Transverse colon (tissue), 4 donors: ENCODE measurements around the gene RER1. TPM values are rescaled to one million over a fixed set of nuclear protein-coding genes. Genes with fewer than 3 reads are reported as not detected.

ENCODE experiments used
- DNase-seq: peaks from one replicate; pipeline ENCODE4 v3.0.0-alpha.2; 2019
- H3K27ac ChIP-seq, 4 donors: fragments of 200-600 bp; sonication (generic); 2 replicates each; pipeline ENCODE4 v1.5.1; 2016 to 2018; ENCODE audit warnings: inconsistent platforms in 4 of 4
- H3K27me3 ChIP-seq: fragments of 200-600 bp; sonication (generic); 2 replicates; pipeline ENCODE4 v1.5.1; 2017; ENCODE audit warnings: inconsistent platforms
- H3K36me3 ChIP-seq, 4 donors: fragments of 200-600 bp; sonication (generic); 2 replicates each; pipeline ENCODE4 v1.5.1; 2017 to 2019; ENCODE audit warnings: inconsistent platforms in 4 of 4
- H3K4me1 ChIP-seq, 4 donors: fragments of 200-600 bp; sonication (generic); 2 replicates each; pipeline ENCODE4 v1.5.1; 2017 to 2020; ENCODE audit warnings: inconsistent platforms in 4 of 4
- H3K4me3 ChIP-seq, 4 donors: fragments of 200-600 bp; sonication (generic); 1 replicate in 1 of 4; 2 replicates in 3 of 4; pipeline versions ENCODE4 v1.5.1 to v1.6.1; 2017 to 2019; ENCODE audit warnings: inconsistent platforms in 4 of 4
- H3K9me3 ChIP-seq, 2 donors: fragments of 200-600 bp; sonication (generic); 2 replicates each; pipeline ENCODE4 v1.5.1; 2017 to 2019; ENCODE audit warnings: inconsistent platforms in 2 of 2
- EP300 ChIP-seq: sonication (generic); formaldehyde crosslinking; IDR thresholded peaks from one replicate; pipeline ENCODE4 v1.6.1; 2017; ENCODE audit warnings: antibody characterized with exemption, low read depth
- POLR2A ChIP-seq: fragments of 450-650 bp; IDR thresholded peaks from one replicate; pipeline ENCODE4 v1.6.1; 2016; ENCODE audit warnings: antibody characterized with exemption, mild to moderate bottlenecking, moderate library complexity
- POLR2AphosphoS5 ChIP-seq, 3 donors: sonication (generic); formaldehyde crosslinking; IDR thresholded peaks; one replicate each; pipeline ENCODE4 v1.6.1; 2016; ENCODE audit warnings: antibody characterized with exemption in 3 of 3
- WGBS, 2 donors: methylation state at CpG; one replicate each; pipeline ENCODE4 v1.1.5; 2018; ENCODE audit warnings: low coverage in 1 of 2; 5-methylcytosine and 5-hydroxymethylcytosine counted together
- in situ Hi-C, 4 donors: fragments of 200-750 bp; cut with MboI; loops; one replicate each; pipeline versions ENCODE4 v1.15.0 to v1.15.1; 2017; ENCODE audit warnings: low sequenced_read_pairs in 3 of 4, low pct_ligation_motif_present in 1 of 4, low pct_unique_long_range_greater_than_20kb in 1 of 4
- intact Hi-C: fragments of 100-400 bp; cut with DNase I; formaldehyde crosslinking; loops from one replicate; pipeline ENCODE4 v1.15.1; 2023; ENCODE audit warnings: low total_unique reads
- total RNA-seq, 4 donors: library from RNA; depleted of rRNA; stranded (reverse); fragments of >200 nt; gene quantifications; one replicate each; pipeline ENCODE4 v1.1.0, GENCODE V29; 2016
- TF ChIP-seq, protein P1 (sequence below), 5 experiments: fragments of 200-600 bp in 3 of 5; fragments of 450-650 bp in 2 of 5; sonication (generic) in 3 of 5; IDR thresholded peaks; 1 replicate in 2 of 5; 2 replicates in 3 of 5; pipeline ENCODE4 v1.5.1; 2016 to 2017; ENCODE audit warnings: antibody characterized with exemption in 5 of 5, inconsistent platforms in 3 of 5, mild to moderate bottlenecking in 2 of 5, moderate library complexity in 1 of 5

Gene RER1
- total RNA-seq, 4 donors from 2014 or later = 36.2 to 129 (median 111) TPM

DNA sequence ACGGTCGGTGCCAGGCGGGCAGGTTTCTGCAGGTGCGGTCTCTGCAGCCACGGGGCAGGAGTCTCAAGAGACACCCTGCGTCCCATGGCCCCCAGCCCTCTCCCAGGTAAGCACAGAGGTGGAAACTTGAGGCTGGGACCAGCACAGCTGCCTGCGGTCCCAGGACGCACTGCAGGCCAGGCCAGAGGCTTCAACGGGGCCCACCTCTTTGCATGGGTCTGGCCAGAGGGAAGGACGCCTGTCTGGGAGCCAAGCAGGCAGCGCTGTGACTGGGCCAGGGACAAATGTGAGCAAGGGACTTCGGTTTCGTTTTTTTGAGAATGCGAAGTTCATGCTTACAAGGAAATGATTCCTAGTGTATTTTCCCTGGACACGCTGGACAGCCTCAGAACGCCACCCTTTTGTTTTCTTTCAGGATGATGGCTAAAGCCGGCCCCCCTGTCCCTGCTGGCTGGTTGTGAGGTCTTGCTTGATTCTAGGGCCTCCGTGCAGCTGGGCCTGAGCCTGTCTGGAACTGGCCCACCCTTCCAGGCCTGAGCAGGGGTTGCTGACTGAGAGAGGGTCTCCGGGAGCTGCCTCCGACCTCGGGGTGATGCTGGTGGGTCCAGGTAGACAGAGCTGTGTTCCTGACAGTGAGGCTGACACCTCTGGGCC is 38.6 kb upstream of the RER1 start:
- Histone ChIP-seq H3K27ac (no peak overlapping the region), H3K36me3 (no peaks in the 10 kb centered on the region), H3K27me3 (no peaks in the 10 kb centered on the region), H3K9me3 (no peaks in the 10 kb centered on the region), H3K4me1 (no peaks in the 10 kb centered on the region), H3K4me3 (no peak overlapping the region)
- whole genome bisulfite sequencing, 2 donors = 85% methylated on average over 21 of the region's 21 CpGs; no CpG with 5 or more reads in 1 of the 2 donors
- in situ Hi-C loops = no loop called here
- intact Hi-C loops = no loop called here
- DNase-seq = no peak
- TF ChIP-seq POLR2A (no peak), EP300 (no peak), POLR2AphosphoS5 (IDR thresholded peaks at IDR 0.05) (no peak)
- TF ChIP-seq, protein P1, sequence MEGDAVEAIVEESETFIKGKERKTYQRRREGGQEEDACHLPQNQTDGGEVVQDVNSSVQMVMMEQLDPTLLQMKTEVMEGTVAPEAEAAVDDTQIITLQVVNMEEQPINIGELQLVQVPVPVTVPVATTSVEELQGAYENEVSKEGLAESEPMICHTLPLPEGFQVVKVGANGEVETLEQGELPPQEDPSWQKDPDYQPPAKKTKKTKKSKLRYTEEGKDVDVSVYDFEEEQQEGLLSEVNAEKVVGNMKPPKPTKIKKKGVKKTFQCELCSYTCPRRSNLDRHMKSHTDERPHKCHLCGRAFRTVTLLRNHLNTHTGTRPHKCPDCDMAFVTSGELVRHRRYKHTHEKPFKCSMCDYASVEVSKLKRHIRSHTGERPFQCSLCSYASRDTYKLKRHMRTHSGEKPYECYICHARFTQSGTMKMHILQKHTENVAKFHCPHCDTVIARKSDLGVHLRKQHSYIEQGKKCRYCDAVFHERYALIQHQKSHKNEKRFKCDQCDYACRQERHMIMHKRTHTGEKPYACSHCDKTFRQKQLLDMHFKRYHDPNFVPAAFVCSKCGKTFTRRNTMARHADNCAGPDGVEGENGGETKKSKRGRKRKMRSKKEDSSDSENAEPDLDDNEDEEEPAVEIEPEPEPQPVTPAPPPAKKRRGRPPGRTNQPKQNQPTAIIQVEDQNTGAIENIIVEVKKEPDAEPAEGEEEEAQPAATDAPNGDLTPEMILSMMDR (IDR thresholded peaks at IDR 0.05) = no peak

DNA sequence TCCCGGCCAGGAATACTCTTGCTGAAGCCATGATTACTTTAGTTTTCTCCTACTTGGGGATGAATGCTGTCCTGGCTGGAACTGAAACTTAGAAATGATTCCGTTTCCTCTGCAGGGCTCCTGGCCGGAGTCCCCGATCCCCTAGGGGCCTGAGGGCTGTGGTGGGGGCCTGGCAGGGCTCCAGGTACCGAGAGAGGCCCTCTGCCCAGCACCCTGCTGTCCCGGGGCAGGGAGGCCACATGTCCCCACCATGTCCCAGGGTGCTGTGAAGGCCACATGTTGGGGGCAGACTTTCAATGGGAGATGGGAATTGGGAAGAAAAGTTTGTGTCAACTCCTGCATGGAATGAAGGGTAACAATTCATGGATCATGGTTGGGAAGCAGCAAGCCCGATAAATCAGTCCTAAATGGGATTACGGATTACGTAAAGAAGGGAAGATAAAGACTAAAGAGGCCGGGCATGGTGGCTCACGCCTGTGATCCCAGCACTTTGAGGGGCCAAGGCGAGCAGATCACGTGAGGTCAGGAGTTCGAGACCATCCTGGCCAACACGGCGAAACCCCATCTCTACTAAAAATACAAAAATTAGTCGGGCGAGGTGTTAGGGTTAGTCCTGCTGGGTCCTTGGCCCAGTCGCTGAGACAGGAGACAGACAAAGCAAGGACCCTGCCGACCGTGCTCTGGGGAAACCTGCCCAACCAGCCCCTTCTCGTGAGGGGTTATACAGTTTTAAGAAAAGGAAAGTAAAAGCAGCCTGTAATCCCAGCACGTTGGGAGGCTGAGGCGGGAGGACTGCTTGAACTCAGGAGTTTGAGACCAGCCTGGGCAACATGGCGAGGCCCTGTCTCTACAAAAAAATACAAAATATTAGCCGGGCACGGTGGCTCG is 37.8 kb upstream of the RER1 start:
- Histone ChIP-seq H3K4me1 (no peaks in the 10 kb centered on the region), H3K27ac (no peak overlapping the region), H3K36me3 (no peaks in the 10 kb centered on the region), H3K9me3 (no peaks in the 10 kb centered on the region), H3K27me3 (no peaks in the 10 kb centered on the region), H3K4me3 (no peak overlapping the region)
- intact Hi-C loops (no loop called here), in situ Hi-C loops (no loop called here)
- 67 to 83% methylated on average over 9 to 28 of the region's 28 CpGs for WGBS, 2 donors
- no peak for TF ChIP-seq POLR2AphosphoS5 (IDR thresholded peaks at IDR 0.05)
- TF ChIP-seq, protein P1 (IDR thresholded peaks at IDR 0.05) = no peak
- TF ChIP-seq POLR2A = no peak
- TF ChIP-seq EP300 = no peak
- no peak for DNase-seq

DNA sequence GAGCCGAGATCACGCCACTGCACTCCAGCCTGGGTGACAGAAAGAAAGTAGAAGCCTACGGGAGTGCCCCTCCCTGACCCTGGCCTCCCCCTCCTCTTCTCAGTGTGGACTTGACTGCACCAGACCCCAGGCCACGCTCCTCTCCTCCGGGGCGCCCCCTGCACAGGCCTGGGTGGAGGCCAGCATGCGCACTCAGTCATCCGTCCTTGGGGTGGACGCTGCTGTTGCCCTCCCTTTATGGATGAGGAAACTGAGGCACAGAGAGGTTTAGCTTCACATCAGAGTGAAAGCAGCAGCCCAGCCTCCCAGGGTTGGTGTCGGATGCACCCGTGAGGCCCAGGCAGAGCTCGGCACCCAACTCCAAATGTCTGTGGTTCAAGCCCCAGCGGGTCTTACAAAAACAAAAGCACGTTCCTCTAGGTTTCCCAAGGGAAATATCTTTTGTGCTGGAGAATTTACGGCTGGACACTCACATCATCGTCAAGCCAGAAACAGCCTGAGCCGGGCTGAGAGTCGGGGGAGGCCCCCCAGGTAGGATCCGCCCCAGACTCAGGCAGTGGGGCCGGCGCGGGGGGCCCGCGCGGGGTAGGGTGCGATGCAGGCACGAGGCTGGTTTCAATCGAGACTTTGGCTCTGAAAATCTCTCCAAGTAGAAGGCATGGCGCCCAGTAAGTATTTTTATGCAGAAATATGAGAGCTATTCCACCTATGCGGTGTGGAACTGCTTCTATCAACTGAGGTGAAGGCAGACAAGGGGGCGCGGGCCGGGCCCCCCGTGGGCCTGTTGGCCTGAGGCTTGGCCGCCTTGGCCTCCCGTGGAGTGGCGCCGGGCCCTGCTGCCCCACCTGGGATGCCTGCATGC is 36.9 kb upstream of the RER1 start:
- Histone ChIP-seq H3K27ac (no peak overlapping the region), H3K27me3 (no peaks in the 10 kb centered on the region), H3K36me3 (no peaks in the 10 kb centered on the region), H3K4me3 (no peak overlapping the region), H3K9me3 (no peaks in the 10 kb centered on the region), H3K4me1 (no peaks in the 10 kb centered on the region)
- 84% methylated on average over 38 of the region's 38 CpGs; no CpG with 5 or more reads in 1 of the 2 donors for WGBS, 2 donors
- no peak for TF ChIP-seq POLR2AphosphoS5 (IDR thresholded peaks at IDR 0.05)
- no peak for TF ChIP-seq POLR2A
- TF ChIP-seq EP300 = no peak
- TF ChIP-seq, protein P1 (IDR thresholded peaks at IDR 0.05) = no peak
- DNase-seq = no peak
- intact Hi-C loops = no loop called here
- in situ Hi-C loops = no loop called here
